Germinal center (tissue), 1 donor: ENCODE measurements around the gene GSC2.

Experiments
- DNase-seq: peaks from one replicate; pipeline ENCODE4 v3.0.0; 2012; ENCODE audit warnings: mixed read lengths, low spot score

GSC2 gene

DNA sequence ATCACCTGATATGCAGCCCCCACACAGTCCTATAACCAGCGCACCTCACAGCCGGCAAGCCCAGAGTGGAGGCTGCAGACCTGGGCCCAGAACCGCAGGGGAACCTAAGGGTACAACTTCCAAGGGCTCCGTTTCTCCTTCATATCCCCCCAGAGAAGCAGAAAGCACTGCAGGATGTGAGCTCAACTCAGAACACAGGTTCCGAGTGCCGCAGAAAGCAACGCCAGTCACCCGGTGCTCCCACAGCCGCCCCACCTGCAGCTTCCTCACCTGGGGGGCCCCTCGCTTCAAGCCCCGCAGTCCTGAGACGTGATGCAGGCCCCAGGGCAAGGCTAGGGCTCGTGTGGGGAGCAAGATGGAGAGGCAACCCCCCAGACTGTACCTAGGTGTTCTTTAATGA is 16.5 kb downstream of the GSC2 start:
- no peak for DNase-seq

DNA sequence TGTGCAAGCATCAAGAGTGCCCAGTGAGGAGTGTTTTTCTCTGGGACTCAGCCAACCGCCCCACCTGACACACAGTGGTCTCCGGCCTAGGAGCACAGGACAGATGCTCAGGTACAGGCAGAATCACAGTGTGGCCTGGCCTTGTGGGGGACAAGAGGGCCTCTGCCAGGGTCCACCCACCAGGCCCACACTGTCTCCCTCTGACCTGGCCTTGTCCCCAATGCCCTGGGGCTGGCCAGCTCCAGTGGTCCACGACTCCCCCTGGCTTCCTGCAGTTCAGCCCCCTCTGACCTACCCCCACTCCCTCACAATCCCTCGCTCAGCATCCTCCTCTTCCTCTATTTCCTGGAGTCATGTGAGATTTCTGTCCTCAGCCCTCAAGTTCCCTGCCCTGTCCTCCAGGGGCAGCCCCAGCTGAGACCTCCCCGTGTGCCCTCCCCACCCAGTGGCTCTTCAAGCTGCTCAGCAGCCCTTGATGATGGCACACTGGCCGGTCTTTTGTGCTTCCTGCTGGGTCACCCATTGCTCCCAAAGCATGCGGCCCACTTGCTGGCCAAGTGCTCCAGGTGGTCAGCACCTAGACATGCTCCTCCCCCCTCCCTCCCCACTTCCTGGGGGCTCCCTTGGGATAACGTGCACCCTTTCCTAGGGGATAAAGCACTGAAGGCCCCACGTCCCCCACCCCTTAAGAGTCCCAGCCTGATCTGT is 17.2 kb downstream of the GSC2 start:
- no peak for DNase-seq

DNA sequence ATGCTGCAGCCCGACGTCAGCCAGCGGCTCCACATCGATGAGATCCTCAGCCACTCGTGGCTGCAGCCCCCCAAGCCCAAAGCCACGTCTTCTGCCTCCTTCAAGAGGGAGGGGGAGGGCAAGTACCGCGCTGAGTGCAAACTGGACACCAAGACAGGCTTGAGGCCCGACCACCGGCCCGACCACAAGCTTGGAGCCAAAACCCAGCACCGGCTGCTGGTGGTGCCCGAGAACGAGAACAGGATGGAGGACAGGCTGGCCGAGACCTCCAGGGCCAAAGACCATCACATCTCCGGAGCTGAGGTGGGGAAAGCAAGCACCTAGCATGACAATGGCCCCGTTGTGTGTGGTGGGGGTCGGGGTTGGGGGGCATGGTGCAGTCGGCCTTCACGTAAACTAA is 17.9 kb downstream of the GSC2 start:
- no peak for DNase-seq

DNA sequence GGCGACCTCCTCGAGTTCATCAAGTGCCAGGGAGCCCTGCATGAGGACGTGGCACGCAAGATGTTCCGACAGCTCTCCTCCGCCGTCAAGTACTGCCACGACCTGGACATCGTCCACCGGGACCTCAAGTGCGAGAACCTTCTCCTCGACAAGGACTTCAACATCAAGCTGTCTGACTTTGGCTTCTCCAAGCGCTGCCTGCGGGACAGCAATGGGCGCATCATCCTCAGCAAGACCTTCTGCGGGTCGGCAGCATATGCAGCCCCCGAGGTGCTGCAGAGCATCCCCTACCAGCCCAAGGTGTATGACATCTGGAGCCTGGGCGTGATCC is 18.4 kb downstream of the GSC2 start:
- no peak for DNase-seq

DNA sequence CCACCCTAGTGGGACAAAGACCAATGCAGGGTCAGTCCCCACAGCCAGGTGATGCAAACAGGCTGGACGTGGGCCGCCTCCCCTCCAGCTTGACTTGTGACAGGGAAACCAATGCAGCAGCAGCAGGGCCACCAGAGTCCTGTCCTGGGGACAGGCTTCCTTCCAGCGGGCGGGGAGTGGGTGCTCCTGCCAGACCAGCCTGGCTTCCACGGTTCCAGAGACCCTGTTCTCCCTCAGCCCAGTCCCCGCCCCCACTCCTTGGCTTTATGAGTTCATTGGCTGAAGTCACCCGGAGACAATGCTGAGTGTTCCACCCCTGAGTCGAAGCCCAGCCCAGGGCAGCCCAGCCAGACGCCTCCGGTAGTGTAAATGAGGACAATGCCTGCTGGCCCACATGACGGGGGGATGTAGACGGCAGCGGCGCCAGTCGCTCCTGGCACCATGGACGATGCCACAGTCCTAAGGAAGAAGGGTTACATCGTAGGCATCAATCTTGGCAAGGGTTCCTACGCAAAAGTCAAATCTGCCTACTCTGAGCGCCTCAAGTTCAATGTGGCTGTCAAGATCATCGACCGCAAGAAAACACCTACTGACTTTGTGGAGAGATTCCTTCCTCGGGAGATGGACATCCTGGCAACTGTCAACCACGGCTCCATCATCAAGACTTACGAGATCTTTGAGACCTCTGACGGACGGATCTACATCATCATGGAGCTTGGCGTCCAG is 19.0 kb downstream of the GSC2 start, which contains the start of gene TSSK2:
TSS of gene TSSK2 (plus strand) at position 350 of the 726 bp plus-strand sequence. CDS start at position 442, 92 bp downstream.
- DNase-seq = no peak

DNA sequence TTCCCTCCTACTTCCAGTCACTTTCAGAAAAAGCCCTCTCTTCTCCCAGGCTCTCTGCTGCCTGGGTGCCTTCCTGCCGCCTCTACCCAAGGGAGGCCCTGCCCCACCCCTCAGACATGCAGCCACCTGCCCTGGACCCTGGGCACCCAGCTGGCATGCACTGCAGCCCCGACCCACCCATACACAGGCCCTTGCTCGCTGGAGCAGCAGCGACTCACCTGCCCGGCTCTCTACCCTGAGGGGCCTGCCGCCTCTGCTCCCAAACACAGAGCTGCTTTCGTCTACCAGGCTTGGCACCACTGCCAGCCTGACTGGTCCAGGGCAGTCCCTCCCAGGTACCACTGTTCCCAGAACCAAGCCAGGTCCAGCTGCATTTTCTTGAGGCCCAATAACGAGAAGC is 20.2 kb downstream of the GSC2 start:
- DNase-seq = no peak

DNA sequence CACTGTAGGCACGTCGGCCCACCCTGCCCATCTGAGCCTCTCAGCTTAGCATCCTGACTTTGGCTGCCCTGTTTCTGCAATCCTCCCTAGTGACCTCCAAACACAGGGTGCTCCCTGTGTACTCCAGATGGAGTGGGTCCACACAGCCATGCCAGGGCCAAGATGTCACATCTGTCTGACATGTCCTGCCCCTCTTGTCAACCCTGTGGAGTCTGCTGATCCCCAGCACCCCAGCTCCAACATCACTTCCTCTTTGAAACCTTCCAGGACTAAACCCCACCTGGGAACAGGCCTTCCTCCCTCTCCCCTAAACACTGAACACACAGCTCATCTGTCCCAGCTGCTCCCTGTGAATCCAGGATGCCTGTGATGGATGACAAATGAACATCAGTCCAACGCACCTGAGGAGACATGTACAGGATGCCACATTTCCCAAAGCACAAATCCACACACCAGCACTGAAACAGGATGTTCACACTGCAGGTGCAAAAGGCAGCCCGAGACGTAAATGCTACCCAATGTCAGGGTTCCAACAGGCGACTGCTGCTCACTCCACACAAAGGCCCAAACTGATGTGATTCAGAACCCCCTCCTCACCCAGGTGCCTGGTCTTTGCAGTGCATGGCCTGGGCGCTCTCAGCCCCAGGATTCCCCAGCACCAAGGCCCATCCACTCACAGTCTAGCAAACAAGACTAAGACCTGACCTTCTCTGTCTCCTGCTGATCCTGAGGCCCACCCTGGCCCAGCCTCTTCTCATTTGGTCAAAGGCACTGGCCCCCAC is 21.0 kb downstream of the GSC2 start:
- no peak for DNase-seq

DNA sequence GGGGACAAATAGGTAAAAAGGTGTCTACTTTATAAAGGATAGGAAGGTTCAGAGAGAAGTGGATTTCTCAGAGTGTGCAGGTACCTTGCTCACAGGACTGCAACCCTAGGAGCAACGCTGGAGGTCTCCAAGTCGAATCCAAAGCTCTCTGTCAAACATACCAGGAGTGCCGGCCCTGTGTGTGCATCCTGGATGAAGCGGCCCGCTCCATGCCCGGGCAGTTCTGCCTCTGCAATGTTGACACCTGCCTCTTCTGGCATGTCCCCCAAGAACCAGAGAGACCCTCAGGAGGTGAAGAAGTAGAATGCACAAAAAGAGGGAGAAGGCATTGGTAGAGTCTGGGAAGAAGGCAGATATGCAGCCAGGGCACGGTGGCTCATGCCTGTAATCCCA is 22.1 kb downstream of the GSC2 start:
- DNase-seq = no peak

DNA sequence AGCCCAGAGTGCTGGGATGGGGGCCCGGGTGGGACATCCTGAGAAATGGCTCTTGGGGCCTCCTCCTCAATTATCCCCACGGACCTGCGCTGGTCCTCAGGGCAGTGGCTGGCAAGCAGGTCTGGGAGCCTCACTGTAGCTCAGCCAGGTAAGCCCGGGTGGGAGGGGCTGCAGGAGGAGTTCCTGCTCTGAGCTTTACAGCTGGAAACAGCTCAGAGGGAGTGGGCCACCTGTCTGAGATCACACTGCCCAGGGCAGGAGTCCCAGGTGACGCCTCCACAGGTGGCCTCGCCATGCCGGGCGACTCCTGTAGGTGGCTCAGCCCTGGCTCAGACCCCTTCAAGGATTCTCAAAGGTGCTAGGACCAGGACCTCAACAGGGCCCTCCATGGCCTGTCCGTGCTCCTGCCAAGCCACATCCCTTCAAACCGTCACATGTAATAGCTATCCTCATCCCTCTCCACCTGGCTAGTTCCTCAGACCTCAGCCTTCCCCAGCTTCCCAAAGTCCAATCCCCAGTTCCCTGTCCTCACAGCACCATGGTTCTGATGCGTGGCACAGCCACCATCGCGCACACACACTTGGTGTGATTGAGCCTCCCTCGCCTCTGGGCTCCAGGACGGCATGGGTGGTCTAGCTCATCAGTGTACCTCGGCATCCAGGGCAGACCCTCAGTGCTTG is 22.6 kb downstream of the GSC2 start:
- no peak for DNase-seq

DNA sequence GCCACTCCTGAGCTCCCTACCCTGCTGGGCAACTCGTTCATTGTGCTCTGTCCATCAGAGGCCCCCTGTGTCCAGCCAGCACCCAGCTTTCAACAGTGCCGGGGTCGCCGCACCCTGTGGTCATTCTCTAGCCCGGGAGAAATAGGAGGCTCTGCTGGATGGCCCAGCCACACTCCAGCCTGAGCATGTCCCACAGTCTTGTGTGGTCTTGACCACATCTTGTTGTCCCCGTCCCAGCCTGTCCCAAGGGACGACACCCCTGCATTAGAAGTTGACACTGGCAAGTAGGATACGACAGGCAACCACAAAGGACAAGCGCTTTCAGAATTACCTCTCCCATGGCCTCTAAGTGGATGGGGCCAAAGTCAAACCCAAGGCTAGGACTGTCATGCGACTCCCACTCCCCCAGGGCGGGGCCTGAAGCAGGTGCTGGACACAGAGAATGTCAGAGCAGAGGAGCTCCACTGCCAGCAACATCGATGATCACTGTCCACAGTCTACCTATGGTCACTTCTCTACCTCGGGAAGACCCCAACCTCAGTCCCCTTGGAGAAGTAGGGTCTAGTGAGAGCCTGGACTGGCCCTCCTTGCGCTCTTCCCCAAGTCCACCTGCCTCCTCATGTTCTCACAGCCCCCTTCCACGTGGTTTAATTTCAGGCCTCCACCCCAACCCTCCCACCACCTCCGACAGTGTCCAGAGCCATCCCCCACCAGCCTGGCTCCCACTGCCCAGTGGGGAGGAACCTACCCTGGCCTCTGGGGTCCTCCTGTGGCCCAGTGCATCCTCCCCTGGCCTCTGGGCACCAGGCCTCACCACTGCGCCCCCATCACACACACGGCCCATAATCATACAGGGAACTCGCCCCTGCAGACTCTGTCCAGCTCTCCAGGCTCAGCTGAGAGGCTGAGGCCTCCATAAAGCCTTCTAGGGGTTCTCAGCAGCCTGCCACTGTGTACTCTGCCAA is 23.5 kb downstream of the GSC2 start:
- DNase-seq = no peak

DNA sequence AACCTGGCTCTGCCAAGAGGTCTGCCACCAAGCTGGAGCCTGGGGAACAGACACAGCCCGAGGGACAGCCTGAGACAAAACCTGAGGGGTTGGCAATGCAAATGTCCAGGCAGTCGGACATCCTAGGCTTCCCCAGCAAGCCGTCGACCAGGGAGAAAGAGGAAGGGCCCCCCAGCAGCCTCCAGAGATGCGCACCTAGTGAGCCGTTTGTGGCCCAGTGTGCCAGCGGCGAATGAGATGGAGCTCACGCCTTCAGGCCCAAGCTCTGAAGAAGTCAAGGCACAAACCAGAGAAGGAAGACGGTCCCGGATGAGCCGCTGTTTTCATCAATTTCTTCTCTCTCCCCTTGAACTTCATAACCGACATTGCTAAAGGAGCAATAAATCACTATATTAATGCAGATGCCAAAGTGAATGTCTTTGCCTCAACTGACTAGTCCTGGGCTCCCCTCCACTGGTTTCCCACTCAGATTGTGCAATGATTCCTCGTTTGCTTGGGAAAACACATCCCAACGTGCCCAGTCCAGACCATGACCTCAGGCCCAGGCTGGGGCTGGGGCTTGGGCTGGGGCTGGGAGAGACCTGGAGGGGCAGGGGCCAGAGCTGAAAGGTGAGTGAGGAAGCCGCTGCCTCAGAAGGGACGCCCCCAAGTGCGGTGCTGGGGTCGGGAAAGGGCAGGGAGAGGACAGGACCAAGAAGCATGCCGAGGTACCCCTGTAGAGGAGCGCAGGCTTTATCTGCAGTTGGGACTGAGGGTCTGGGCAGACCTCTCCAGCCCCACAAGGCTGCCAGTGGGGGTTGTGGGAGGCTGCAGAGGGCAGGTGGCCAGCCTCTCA is 24.4 kb downstream of the GSC2 start:
- no peak for DNase-seq

DNA sequence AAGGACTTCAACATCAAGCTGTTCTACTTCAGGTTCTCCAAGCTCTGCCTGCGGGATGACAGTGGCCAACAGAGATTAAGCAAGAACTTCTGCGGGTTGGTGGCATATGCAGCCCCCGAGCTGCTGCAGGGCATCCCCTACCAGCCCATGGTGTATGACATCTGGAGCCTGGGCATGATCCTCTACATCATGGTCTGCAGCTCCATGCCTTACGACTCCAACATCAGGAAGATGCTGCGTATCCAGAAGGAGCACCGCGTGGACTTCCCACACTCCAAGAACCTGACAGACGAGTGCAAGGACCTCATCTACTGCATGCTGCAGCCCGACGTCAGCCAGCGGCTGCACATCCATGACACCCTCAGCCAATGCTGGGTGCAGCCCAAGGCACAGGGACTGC is 25.1 kb downstream of the GSC2 start:
- no peak for DNase-seq

DNA sequence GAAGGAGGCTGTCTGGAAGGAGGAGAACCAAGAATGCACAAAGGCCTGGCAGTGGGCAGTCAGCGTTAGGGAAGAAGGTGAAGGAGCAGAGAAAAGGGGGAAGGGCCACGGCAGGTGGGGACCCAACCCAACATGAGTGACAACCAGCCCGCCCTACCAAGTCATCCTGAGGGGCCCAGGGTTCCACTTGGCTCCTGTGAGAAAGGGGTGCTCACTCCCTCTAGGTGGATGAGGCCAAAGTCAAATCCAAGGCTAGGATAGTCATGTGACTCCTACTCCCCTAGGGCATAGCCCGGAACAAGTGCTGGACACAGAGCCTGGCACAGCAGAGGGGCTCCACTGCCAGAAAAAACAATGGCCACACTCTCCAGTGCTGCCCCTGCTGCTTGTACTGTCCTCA is 25.7 kb downstream of the GSC2 start:
- no peak for DNase-seq

DNA sequence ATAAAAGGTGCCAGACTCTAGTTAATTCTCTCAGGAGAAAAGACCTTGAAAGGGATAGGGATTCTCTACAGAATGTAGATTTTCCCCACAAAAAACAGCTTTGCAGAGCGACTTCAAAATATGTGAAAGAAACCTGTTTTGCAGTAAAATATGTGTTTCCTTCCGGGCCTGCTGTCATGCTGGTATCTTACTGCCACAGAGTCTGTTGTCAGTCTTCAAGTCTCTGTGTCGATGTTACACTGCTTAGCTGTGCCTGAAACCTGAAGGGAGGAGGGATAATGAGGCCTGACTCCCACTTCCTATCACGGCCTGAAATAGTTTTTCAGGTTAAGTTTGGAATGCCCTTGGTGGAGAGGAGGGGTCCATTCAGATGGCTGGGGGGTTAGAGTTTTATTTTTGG is 26.2 kb downstream of the GSC2 start:
- DNase-seq = no peak

DNA sequence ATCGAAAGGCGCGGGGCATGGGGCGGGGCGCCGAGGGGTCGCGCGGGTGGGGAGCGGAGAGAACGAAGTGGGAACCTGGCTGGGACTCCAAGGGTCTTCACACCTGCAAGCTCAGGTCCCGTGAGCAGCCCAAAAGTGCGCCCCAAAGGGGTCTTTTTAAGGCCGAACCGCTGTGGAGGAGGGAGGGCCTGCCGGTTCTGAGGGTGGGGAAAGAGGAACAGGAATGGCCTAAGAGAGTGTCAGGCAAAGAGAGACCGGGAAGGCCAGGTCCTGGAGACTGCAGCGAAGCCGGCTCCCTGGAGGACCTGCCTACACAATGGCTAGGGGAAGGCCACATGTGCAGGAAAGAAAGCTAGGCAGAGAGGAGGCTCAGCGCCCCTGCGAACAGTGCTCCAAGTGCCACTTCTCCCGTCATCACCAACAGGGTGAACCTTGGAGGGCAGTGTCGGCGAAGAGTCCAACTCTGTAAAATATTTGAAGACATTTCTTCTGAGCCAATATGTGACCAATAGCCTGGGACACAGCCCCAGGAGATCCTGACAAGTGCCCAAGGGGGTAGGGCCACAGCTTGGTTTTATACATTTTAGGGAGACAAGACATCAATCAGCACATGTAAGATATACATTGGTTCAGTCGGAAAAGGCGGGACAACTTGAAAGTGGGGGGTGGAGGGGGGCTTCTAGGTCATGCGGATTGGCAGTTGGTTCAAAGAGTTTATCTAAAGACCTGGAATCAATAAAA is 27.2 kb downstream of the GSC2 start:
- no peak for DNase-seq

DNA sequence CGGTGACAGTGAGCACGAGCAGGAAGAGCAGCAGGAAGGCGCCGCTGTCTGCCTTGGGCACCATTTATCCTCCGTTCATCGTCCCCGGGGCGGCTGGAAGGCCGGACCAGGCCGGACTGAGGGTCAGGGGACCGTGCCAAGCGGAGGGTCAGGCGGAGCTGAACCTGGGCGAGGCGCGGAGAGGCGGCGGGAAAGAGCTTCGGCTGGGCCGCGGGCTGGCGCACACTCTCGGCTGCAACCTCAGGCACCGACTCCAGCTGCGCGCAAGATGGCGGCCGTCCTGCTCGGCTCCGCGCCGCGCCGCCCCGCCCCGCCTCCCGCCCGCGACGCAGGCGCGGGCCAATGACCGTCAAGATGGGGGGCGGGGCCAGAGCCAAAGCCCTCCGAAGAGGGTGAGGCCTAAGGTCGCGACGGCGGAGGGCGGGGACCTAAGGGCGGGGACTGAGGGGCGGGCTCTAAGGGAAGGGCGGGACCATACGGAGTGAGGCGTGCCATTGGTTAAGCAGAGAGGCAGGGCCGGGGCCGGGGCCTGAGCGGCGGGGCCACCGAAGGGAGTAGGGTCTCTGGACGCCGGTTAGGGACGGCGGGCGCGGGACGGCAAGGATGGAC is 27.8 kb downstream of the GSC2 start, which contains the start of gene DGCR2:
TSS of gene DGCR2 (minus strand) at position 270 of the 609 bp plus-strand sequence. CDS start at position 64, 206 bp downstream.
- peak; percentile 100 for DNase-seq

DNA sequence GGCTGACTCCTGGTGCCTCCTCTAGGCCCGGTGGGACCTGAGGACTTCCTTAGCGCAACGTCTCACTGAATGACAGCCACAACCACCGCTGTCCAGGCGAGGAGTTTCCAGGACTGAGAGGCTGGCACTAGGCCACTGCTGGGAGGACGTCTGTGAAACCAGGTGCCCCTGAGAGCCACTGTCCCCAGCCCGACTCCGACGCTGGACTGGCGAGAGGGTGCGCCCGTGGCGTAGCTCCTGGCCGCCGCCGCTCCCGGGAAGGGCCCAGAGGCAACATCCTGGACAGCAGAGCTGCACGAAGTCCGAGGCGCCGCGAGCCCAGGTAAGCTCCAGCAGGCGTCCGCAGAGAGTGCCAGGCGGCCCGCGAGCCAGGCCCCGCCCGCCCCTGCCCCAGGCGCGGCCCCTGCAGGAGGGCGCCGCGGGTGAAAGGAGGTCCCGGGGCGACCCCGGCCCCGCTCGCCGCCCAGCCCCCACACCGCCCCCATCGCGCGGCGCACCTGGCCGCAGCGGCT is 28.4 kb downstream of the GSC2 start:
- peak; percentile 54 for DNase-seq

DNA sequence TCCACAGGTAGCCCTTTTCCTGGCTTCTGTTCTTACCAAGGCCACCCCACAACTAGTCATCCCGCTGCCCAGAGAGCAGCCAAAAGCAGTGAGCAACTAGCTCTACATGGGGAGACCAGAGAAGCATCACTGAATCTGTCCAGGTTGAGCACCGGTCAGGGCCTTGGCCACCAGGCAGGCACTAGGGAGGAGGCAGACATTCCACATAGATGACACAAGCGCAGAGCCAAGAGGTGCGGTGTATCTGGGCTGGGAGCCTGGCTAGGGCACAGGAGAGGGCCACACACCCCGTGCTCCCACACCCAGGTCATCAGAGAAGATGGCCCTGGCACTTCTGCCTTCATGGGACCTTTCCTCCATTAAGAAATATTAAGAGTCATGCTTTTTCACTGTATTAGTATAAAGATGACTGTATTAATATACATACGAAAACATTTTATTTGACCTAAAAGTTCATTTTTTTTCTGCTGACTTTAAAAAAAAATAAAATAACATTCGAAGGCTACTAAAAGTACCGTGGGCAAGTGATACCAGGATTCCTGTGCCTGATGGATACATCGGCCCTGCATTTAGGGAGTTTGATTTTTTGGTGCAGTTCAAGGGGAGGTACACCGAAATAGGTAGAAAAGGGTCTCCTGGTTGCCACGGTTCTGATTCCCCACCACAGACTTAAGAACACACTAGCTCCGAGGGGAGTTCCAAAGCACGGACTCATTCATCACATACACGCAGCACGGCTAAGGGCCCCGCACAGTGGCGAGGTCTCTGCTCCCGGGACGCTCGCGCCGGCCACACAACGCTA is 29.1 kb downstream of the GSC2 start:
- DNase-seq = no peak
